ENCODE data around the gene SOCS7. TPM values are rescaled to one million over a fixed set of nuclear protein-coding genes. Genes with fewer than 3 reads are reported as not detected.

SOCS7 gene
- total RNA-seq, 1 donor from 2014 or later: 17.8 TPM

DNA sequence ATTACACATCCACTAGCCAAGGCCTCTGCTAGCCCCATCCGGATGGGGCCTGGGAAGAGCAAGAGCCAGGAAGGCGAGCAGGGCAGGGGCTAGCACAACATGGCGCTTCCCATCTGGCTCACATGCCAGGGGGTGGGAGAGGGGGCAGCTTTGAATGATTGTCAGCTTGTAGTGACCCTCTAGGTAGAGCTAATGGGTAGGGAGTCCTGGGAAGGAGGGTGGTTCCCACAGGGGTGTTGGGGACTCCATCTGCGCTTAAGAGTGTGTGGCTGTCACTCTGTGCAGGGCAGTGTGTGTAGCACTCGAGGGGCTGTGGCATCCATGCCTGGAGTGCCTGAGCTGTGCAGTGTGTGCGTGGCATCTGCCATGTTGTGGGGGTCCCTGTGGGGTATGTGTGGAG lies 101.1 kb downstream of the SOCS7 start:
- H3K4me3 ChIP-seq: no peak overlapping the region
- H3K9me3 ChIP-seq (ENCODE audit: low read depth): no peaks in the 10 kb centered on the region
- H4K20me1 ChIP-seq (ENCODE audit: low read depth): no peaks in the 10 kb centered on the region
- peaks cover 10% of the 10 kb centered on the region for H3K27me3 ChIP-seq
- no peaks in the 10 kb centered on the region for H3K36me3 ChIP-seq
- H3K79me2 ChIP-seq (ENCODE audit: low read depth): peaks cover 22% of the 10 kb centered on the region
- peak overlapping the region; percentile 77 for H3K4me3 Mint-ChIP-seq
- no peak for DNase-seq (ENCODE audit: low spot score)
- no peak overlapping the region for H3K27ac ChIP-seq
- H3K9me3 Mint-ChIP-seq: no peaks in the 10 kb centered on the region
- H3K27ac Mint-ChIP-seq: peak overlapping the region; percentile 70
- H3K4me1 ChIP-seq: peaks cover 59% of the 10 kb centered on the region
- no peak overlapping the region for H2AFZ ChIP-seq (replicated peaks)
- no peak for TF ChIP-seq EZH2phosphoT487 (IDR thresholded peaks at IDR 0.05)
- no peak for TF ChIP-seq CTCF (IDR thresholded peaks at IDR 0.05)
- TF ChIP-seq EZH2 (IDR thresholded peaks at IDR 0.05): no peak
- peaks cover 44% of the 10 kb centered on the region for H3K27me3 Mint-ChIP-seq (ENCODE audit: insufficient read depth, low read depth)
- H3K9ac ChIP-seq: no peak overlapping the region
- H3K36me3 Mint-ChIP-seq: peaks cover 2% of the 10 kb centered on the region
- peaks cover 64% of the 10 kb centered on the region for H3K4me1 Mint-ChIP-seq
- peak overlapping the region; percentile 71 for H3K4me2 ChIP-seq
- peaks cover 47% of the 10 kb centered on the region for H3F3A ChIP-seq (ENCODE audit: low read depth)

- Mint-ChIP-seq H3K36me3 (peaks cover 2% of the 10 kb centered on the region), H3K4me3 (peak overlapping the region; percentile 61), H3K27me3 (ENCODE audit: insufficient read depth, low read depth) (peaks cover 44% of the 10 kb centered on the region), H3K4me1 (peaks cover 67% of the 10 kb centered on the region), H3K9me3 (no peaks in the 10 kb centered on the region), H3K27ac (peak overlapping the region; percentile 63)
- Histone ChIP-seq H2AFZ (replicated peaks) (no peak overlapping the region), H3K4me1 (peaks cover 65% of the 10 kb centered on the region), H3K27me3 (peaks cover 10% of the 10 kb centered on the region), H4K20me1 (ENCODE audit: low read depth) (no peaks in the 10 kb centered on the region), H3K79me2 (ENCODE audit: low read depth) (peaks cover 22% of the 10 kb centered on the region), H3K4me3 (peak overlapping the region; percentile 47), H3K36me3 (no peaks in the 10 kb centered on the region), H3F3A (ENCODE audit: low read depth) (peaks cover 47% of the 10 kb centered on the region), H3K9me3 (ENCODE audit: low read depth) (no peaks in the 10 kb centered on the region), H3K9ac (no peak overlapping the region), H3K27ac (no peak overlapping the region), H3K4me2 (peak overlapping the region; percentile 77)
- TF ChIP-seq EZH2phosphoT487 (IDR thresholded peaks at IDR 0.05) (no peak), CTCF (IDR thresholded peaks at IDR 0.05) (no peak), EZH2 (IDR thresholded peaks at IDR 0.05) (no peak)
- peak; percentile 45 for DNase-seq (ENCODE audit: low spot score)
These were observed 102.3 kb downstream of the SOCS7 start for GRCh38 chr17:38453951-38454421.

GRCh38 chr17:38454532-38454931 lies 102.9 kb downstream of the SOCS7 start:
- Histone ChIP-seq H3F3A (ENCODE audit: low read depth) (peaks cover 47% of the 10 kb centered on the region), H3K4me1 (peaks cover 65% of the 10 kb centered on the region), H3K27ac (no peak overlapping the region), H3K4me3 (peak overlapping the region; percentile 47), H3K4me2 (peak overlapping the region; percentile 77), H4K20me1 (ENCODE audit: low read depth) (no peaks in the 10 kb centered on the region), H3K27me3 (peaks cover 10% of the 10 kb centered on the region), H3K9me3 (ENCODE audit: low read depth) (no peaks in the 10 kb centered on the region), H3K36me3 (no peaks in the 10 kb centered on the region), H2AFZ (replicated peaks) (no peak overlapping the region), H3K9ac (no peak overlapping the region), H3K79me2 (ENCODE audit: low read depth) (peaks cover 22% of the 10 kb centered on the region)
- peak overlapping the region; percentile 61 for H3K4me3 Mint-ChIP-seq
- no peaks in the 10 kb centered on the region for H3K9me3 Mint-ChIP-seq
- H3K4me1 Mint-ChIP-seq: peaks cover 67% of the 10 kb centered on the region
- no peak for DNase-seq (ENCODE audit: low spot score)
- peaks cover 2% of the 10 kb centered on the region for H3K36me3 Mint-ChIP-seq
- TF ChIP-seq EZH2phosphoT487 (IDR thresholded peaks at IDR 0.05) (no peak), EZH2 (IDR thresholded peaks at IDR 0.05) (no peak), CTCF (IDR thresholded peaks at IDR 0.05) (no peak)
- H3K27me3 Mint-ChIP-seq (ENCODE audit: insufficient read depth, low read depth): peaks cover 41% of the 10 kb centered on the region
- H3K27ac Mint-ChIP-seq: no peak overlapping the region

Other genes starting within 250 kb of the SOCS7 start
- not detected in 2 replicates for gene TBC1D3E, start 223.9 kb upstream of the SOCS7 start, total RNA-seq (ENCODE audit: low replicate concordance)
- gene TBC1D3, start 159.3 kb upstream of the SOCS7 start, total RNA-seq (ENCODE audit: low replicate concordance): not detected in 2 replicates
- gene MRPL45, start 54.7 kb upstream of the SOCS7 start, total RNA-seq (ENCODE audit: low replicate concordance): 59.0 and 68.3 TPM in 2 replicates
- 0.22 TPM in 1 of 2 replicates, not detected in the other for gene GPR179, start 7.9 kb upstream of the SOCS7 start, total RNA-seq (ENCODE audit: low replicate concordance)
- gene ARHGAP23, start 76.6 kb downstream of the SOCS7 start, total RNA-seq (ENCODE audit: low replicate concordance): 6.1 and 14.2 TPM in 2 replicates

Data from neural progenitor cell (in vitro differentiated cells).